Smooth muscle cell (in vitro differentiated cells): ENCODE results near the gene TP53AIP1. TPM values are rescaled to one million over a fixed set of nuclear protein-coding genes. Genes with fewer than 3 reads are reported as not detected.

Experiments used
- DNase-seq: peaks from one replicate; lab custom pipeline; 2025; ENCODE audit not compliant: unreplicated experiment; lab: John Stamatoyannopoulos, UW
- H2AFZ ChIP-seq: fragments of 200-600 bp; sonication (generic); 2 replicates; pipeline ENCODE4 v1.6.0; 2016; ENCODE audit warnings: antibody characterized with exemption, low read depth, mild to moderate bottlenecking
- H3F3A ChIP-seq: fragments of 200-600 bp; sonication (generic); 2 replicates; pipeline ENCODE4 v1.6.0; 2017; ENCODE audit warnings: antibody characterized with exemption, low read depth
- H3K27ac ChIP-seq: fragments of 200-600 bp; sonication (generic); 2 replicates; pipeline ENCODE4 v1.5.1; 2016; ENCODE audit warnings: low read depth, mild to moderate bottlenecking
- H3K27me3 ChIP-seq: fragments of 200-600 bp; sonication (generic); 2 replicates; pipeline ENCODE4 v1.6.1; 2016; ENCODE audit warnings: low read depth, mild to moderate bottlenecking
- H3K36me3 ChIP-seq: fragments of 200-600 bp; sonication (generic); 2 replicates; pipeline ENCODE4 v1.5.1; 2016; ENCODE audit warnings: low read depth
- H3K4me1 ChIP-seq: fragments of 200-600 bp; sonication (generic); 2 replicates; pipeline ENCODE4 v1.5.1; 2016; ENCODE audit warnings: low read depth
- H3K4me2 ChIP-seq: fragments of 200-600 bp; sonication (generic); 2 replicates; pipeline ENCODE4 v1.6.0; 2016; ENCODE audit warnings: mild to moderate bottlenecking
- H3K4me3 ChIP-seq: fragments of 200-600 bp; sonication (generic); 2 replicates; pipeline ENCODE4 v1.5.1; 2016; ENCODE audit warnings: mild to moderate bottlenecking
- H3K79me2 ChIP-seq: fragments of 200-600 bp; sonication (generic); 2 replicates; pipeline ENCODE4 v1.6.0; 2016; ENCODE audit warnings: low read depth, mild to moderate bottlenecking
- H3K9ac ChIP-seq: fragments of 200-600 bp; sonication (generic); 2 replicates; pipeline ENCODE4 v1.6.0; 2016; ENCODE audit warnings: low read depth
- H3K9me3 ChIP-seq: fragments of 200-600 bp; sonication (generic); replicated peaks from 2 replicates; pipeline ENCODE4 v1.5.1; 2016; ENCODE audit warnings: low read depth
- H4K20me1 ChIP-seq: fragments of 200-600 bp; sonication (generic); 2 replicates; pipeline ENCODE4 v1.6.0; 2016; ENCODE audit warnings: low read depth
- WGBS: methylation state at CpG from one replicate; pipeline ENCODE4 v1.1.7; 2016; ENCODE audit warnings: low lambda C conversion rate; 5-methylcytosine and 5-hydroxymethylcytosine counted together
- polyA plus RNA-seq: library from polyadenylated mRNA; unstranded; fragments of >200 nt; fragmentation: Nextera tagmentation; extraction: Ambion mirVana; gene quantifications from 2 replicates; pipeline ENCODE4 v1.2.1, GENCODE V29; 2016
- total RNA-seq: library from RNA; depleted of rRNA; stranded (reverse); fragments of >200 nt; gene quantifications from 2 replicates; pipeline ENCODE4 v1.2.3, GENCODE V29; 2014
- TF ChIP-seq, protein P1 (sequence below): fragments of 200-600 bp; sonication (generic); IDR thresholded peaks from 2 replicates; pipeline ENCODE4 v1.5.1; 2017; ENCODE audit warnings: borderline replicate concordance, mild to moderate bottlenecking, antibody characterized with exemption; ENCODE audit not compliant: insufficient read depth, poor library complexity, severe bottlenecking

The TP53AIP1 gene
- total and polyA plus RNA-seq, 2 experiments from 2014 or later = 0.38 to 0.81 TPM

DNA sequence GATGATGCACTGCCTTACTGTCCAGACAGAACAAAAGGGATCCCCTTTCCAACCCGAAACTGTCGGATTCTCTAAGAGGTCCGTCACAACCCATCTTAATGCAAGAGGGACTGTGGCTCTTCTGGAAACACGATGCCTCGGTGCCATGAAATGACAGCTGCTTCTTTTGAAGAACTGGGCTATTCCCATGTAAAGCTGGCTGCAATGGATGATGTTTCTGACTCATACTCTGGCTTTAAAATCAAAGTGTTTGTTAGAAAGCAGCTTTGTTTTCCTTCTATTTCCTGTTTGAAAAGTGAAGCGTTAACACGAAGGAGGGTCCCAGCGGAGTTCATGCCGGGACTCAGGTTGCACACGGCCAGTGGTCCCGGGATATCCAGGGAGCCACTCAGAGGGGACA lies 3.1 kb downstream of the TP53AIP1 start:
- WGBS = 84% methylated on average over 11 of the region's 11 CpGs
- no peaks in the 10 kb centered on the region for H3K9me3 ChIP-seq
- no peaks in the 10 kb centered on the region for H3K36me3 ChIP-seq
- no peak overlapping the region for H3K9ac ChIP-seq
- H3K27ac ChIP-seq = no peak overlapping the region
- no peak overlapping the region for H2AFZ ChIP-seq
- DNase-seq = no peak
- peaks cover 3% of the 10 kb centered on the region for H3K4me1 ChIP-seq
- no peaks in the 10 kb centered on the region for H3K27me3 ChIP-seq
- H3K4me2 ChIP-seq = no peak overlapping the region
- H4K20me1 ChIP-seq = no peaks in the 10 kb centered on the region
- no peaks in the 10 kb centered on the region for H3F3A ChIP-seq
- no peak overlapping the region for H3K4me3 ChIP-seq
- no peaks in the 10 kb centered on the region for H3K79me2 ChIP-seq
- TF ChIP-seq, protein P1, sequence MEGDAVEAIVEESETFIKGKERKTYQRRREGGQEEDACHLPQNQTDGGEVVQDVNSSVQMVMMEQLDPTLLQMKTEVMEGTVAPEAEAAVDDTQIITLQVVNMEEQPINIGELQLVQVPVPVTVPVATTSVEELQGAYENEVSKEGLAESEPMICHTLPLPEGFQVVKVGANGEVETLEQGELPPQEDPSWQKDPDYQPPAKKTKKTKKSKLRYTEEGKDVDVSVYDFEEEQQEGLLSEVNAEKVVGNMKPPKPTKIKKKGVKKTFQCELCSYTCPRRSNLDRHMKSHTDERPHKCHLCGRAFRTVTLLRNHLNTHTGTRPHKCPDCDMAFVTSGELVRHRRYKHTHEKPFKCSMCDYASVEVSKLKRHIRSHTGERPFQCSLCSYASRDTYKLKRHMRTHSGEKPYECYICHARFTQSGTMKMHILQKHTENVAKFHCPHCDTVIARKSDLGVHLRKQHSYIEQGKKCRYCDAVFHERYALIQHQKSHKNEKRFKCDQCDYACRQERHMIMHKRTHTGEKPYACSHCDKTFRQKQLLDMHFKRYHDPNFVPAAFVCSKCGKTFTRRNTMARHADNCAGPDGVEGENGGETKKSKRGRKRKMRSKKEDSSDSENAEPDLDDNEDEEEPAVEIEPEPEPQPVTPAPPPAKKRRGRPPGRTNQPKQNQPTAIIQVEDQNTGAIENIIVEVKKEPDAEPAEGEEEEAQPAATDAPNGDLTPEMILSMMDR = no peak

DNA sequence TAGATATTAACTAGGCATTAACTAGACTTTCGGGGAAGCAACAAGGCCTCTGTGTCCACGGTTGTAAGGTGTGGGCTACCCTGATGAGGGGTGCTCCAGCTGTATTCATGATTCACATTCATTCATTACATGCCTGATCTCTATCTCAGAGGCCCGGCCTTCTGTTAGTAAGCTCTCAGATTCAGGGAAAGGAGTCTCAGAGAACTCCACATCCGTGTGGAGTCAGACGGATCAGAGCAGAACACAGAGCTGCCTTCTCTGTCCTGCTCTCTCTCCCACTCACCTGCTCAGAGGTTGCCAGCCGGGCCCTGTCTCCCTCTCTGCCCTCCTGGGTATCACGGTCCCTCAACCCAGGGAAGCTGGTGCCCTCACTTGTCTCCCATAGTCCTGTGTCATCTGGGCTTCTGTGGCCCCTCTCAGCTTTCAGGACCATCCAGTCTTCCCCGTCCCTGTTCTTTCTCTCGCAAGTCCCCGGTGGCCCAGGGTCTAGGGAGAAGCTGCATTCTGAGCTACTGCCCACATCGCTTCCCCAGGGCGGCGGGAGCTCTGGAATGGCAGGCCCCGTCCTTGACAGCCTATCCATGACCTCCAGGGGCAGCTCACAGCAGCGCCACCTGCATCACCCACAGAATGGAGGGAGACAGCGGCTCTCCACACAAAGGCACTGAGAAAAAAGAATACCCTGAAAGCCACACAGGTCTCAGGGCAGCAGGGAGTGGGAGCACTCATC lies 4.3 kb downstream of the TP53AIP1 start:
- TF ChIP-seq, protein P1 = no peak
- no peaks in the 10 kb centered on the region for H3K36me3 ChIP-seq
- no peak overlapping the region for H3K9ac ChIP-seq
- H3K27me3 ChIP-seq = no peaks in the 10 kb centered on the region
- no peaks in the 10 kb centered on the region for H4K20me1 ChIP-seq
- H3K9me3 ChIP-seq = no peaks in the 10 kb centered on the region
- no peak for DNase-seq
- no peak overlapping the region for H3K27ac ChIP-seq
- H3F3A ChIP-seq = no peaks in the 10 kb centered on the region
- peaks cover 3% of the 10 kb centered on the region for H3K4me1 ChIP-seq
- H3K79me2 ChIP-seq = no peaks in the 10 kb centered on the region
- WGBS = 88% methylated on average over 16 of the region's 16 CpGs
- H3K4me3 ChIP-seq = no peak overlapping the region
- no peak overlapping the region for H3K4me2 ChIP-seq
- H2AFZ ChIP-seq = no peak overlapping the region

DNA sequence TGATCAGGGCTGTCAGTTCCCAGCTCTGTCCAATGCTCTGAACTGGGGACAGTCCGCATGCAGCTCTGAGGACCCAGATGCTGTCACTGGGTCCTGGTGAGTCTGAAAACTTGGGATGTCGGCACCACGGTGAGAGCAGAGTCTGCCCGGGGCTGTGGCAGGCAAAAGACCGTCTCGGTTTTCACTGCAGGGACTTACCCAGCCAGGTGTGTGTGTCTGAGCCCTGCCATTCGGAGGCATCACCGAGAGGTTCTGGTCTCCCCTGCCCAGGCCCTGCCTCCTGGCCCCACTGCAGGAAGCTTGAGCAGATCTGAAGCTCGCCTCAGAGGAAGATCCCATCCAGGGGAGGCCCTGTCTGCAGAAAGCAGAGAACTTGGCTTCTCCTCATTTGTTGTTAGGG lies 5.2 kb downstream of the TP53AIP1 start:
- Histone ChIP-seq H4K20me1 (no peaks in the 10 kb centered on the region), H3K36me3 (no peaks in the 10 kb centered on the region), H3K79me2 (no peaks in the 10 kb centered on the region), H3K27ac (no peak overlapping the region), H3K4me3 (no peak overlapping the region), H3K9ac (no peak overlapping the region), H3K4me2 (no peak overlapping the region), H3K4me1 (peaks cover 3% of the 10 kb centered on the region), H2AFZ (no peak overlapping the region), H3K9me3 (no peaks in the 10 kb centered on the region), H3F3A (no peaks in the 10 kb centered on the region), H3K27me3 (no peaks in the 10 kb centered on the region)
- 85% methylated on average over 9 of the region's 9 CpGs for WGBS
- TF ChIP-seq, protein P1 = no peak
- DNase-seq = no peak
